GM18520 (cell line): ENCODE data around the gene ZNF32.
A peak's percentile ranks its signal among the peaks of the same experiment; 100 is the strongest.

Experiments used
- ATAC-seq: cut with Tn5 transposase; IDR thresholded peaks from one replicate; pipeline ENCODE4 v1.9.1; 2021; ENCODE audit not compliant: unreplicated experiment

ZNF32 gene

GRCh38 chr10:43648398-43649184, at the start of gene ZNF32:
Gene ZNF32 (minus strand): TSS chr10:43648881. CDS start chr10:43646133, 2,748 bp downstream.
- ATAC-seq, result peak; percentile 99

- ATAC-seq, result no peak
Measured at GRCh38 chr10:43698156-43698555, 49.5 kb upstream of the ZNF32 start.

GRCh38 chr10:43696909-43697483, 48.3 kb upstream of the ZNF32 start:
- ATAC-seq, result no peak

GRCh38 chr10:43695730-43696129, 47.0 kb upstream of the ZNF32 start:
- ATAC-seq, result no peak

- no peak for ATAC-seq
Measured at GRCh38 chr10:43695321-43695720, 46.6 kb upstream of the ZNF32 start.

GRCh38 chr10:43694526-43694925, 45.8 kb upstream of the ZNF32 start:
- ATAC-seq, result no peak

GRCh38 chr10:43693602-43694001, 44.9 kb upstream of the ZNF32 start:
- no peak for ATAC-seq

GRCh38 chr10:43692051-43692825, 43.6 kb upstream of the ZNF32 start:
- no peak for ATAC-seq

- no peak for ATAC-seq
Measured at GRCh38 chr10:43691485-43691884, 42.8 kb upstream of the ZNF32 start.

GRCh38 chr10:43689955-43690771, 41.5 kb upstream of the ZNF32 start:
- peak; percentile 95 for ATAC-seq

- no peak for ATAC-seq
Measured at GRCh38 chr10:43689618-43689954, 40.9 kb upstream of the ZNF32 start.

GRCh38 chr10:43689007-43689491, 40.4 kb upstream of the ZNF32 start:
- no peak for ATAC-seq

- no peak for ATAC-seq
Measured at GRCh38 chr10:43688348-43688892, 39.7 kb upstream of the ZNF32 start.

- ATAC-seq, result no peak
Measured at GRCh38 chr10:43687373-43687772, 38.7 kb upstream of the ZNF32 start.

- no peak for ATAC-seq
Measured at GRCh38 chr10:43686414-43686813, 37.7 kb upstream of the ZNF32 start.

GRCh38 chr10:43685744-43686143, 37.1 kb upstream of the ZNF32 start:
- ATAC-seq, result no peak

GRCh38 chr10:43684292-43684559, 35.5 kb upstream of the ZNF32 start:
- ATAC-seq, result no peak

- no peak for ATAC-seq
Measured at GRCh38 chr10:43683451-43684291, 35.0 kb upstream of the ZNF32 start.

- no peak for ATAC-seq
Measured at GRCh38 chr10:43682956-43683355, 34.3 kb upstream of the ZNF32 start.

- no peak for ATAC-seq
Measured at GRCh38 chr10:43681721-43682120, 33.0 kb upstream of the ZNF32 start.
